Spinal cord (tissue), 10 donors: ENCODE measurements around the gene KCTD15. TPM values are rescaled to one million over a fixed set of nuclear protein-coding genes. Genes with fewer than 3 reads are reported as not detected.
A peak's percentile ranks its signal among the peaks of the same experiment; 100 is the strongest.

Source experiments
- DNase-seq, 6 donors: peaks; one replicate each; pipeline versions ENCODE4 v3.0.0 to v3.0.0-alpha.2; 2013 to 2015; ENCODE audit warnings: low spot score in 6 of 6, low read depth in 4 of 6
- H3K27ac ChIP-seq: one replicate; pipeline ENCODE4 v1.5.1; 2013; ENCODE audit warnings: low read depth, low read length, control low read depth
- H3K27me3 ChIP-seq: one replicate; pipeline ENCODE4 v1.6.1; 2013; ENCODE audit warnings: low read length; ENCODE audit not compliant: control insufficient read depth, insufficient read depth
- H3K36me3 ChIP-seq: one replicate; pipeline ENCODE4 v1.6.1; 2013; ENCODE audit warnings: low read length; ENCODE audit not compliant: control insufficient read depth, insufficient read depth
- H3K4me1 ChIP-seq: one replicate; pipeline ENCODE4 v1.6.1; 2013; ENCODE audit warnings: low read length; ENCODE audit not compliant: control insufficient read depth, insufficient read depth
- H3K4me3 ChIP-seq: one replicate; pipeline ENCODE4 v1.5.1; 2013; ENCODE audit warnings: low read depth, low read length, control low read depth
- H3K9me3 ChIP-seq: one replicate; pipeline ENCODE4 v1.6.1; 2013; ENCODE audit warnings: low read length; ENCODE audit not compliant: control insufficient read depth, insufficient read depth
- WGBS: methylation state at CpG from one replicate; pipeline ENCODE4 v1.1.5; 2013; ENCODE audit warnings: missing lambda C conversion rate; ENCODE audit not compliant: insufficient coverage; 5-methylcytosine and 5-hydroxymethylcytosine counted together
- polyA plus RNA-seq, 2 donors: library from polyadenylated mRNA; unstranded; fragments of 120-200 nt; gene quantifications; one replicate each; pipeline ENCODE4 v1.2.1, GENCODE V29; 2013; ENCODE audit not compliant: insufficient read length in 2 of 2
- total RNA-seq, 2 donors: library from RNA; depleted of rRNA in 1 of 2; stranded (reverse); fragments of 120-200 nt in 1 of 2; fragments of >200 nt in 1 of 2; gene quantifications; one replicate each; pipeline versions ENCODE4 v1.2.3 to v1.2.4, GENCODE V29; 2013 to 2014
- donor health status: healthy.

Gene KCTD15
- total and polyA plus RNA-seq, 4 donors = 45.9 to 95.1 (median 61.7) TPM

DNA sequence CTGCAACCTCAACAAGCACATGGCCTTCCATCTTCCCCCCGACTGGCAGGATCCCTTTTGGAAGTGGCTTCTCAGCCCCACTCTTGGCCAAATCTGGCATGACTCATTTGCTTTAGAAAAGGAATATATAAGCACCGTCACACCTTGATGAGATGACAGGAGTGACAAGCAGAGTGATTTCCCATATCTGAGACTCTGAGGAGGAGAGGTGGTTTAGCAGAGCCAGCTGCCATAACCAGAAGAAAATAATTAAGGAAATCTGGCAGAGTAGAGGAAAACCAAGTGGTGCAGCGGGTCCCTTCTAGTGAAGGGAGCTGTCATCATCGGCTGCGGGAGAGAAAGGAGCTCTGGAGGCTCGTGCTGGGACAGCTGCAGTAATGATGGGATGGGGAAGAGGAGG is 27.5 kb upstream of the KCTD15 start:
- Histone ChIP-seq H3K27me3 (no peaks in the 10 kb centered on the region), H3K27ac (no peak overlapping the region), H3K4me1 (peaks cover 13% of the 10 kb centered on the region), H3K36me3 (peaks cover 25% of the 10 kb centered on the region), H3K4me3 (no peak overlapping the region), H3K9me3 (no peaks in the 10 kb centered on the region)
- WGBS = 55% methylated on average over 5 of the region's 6 CpGs
- peak in 1 of 6 donors; percentile 32 for DNase-seq

DNA sequence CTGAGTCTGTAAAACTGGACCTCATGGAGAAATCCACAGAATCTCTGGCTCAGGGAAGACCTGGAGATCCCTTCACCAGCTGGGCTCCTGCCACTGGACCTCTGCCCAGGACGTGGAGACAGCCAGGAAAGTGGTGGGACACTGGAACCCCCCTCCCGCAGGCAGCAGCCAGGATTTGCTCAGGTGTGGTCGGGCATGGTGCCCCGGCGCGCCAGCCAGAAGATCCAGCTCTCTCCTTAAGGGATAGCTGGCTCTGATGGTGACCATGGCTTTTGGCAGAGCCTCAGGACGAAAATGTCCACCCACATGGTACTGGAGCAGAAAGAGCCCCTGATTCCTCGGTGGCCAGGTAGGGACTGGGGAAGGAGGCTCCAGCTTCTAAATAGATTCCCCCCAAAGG is 26.6 kb upstream of the KCTD15 start:
- Histone ChIP-seq H3K27me3 (no peaks in the 10 kb centered on the region), H3K4me1 (peaks cover 11% of the 10 kb centered on the region), H3K36me3 (peaks cover 25% of the 10 kb centered on the region), H3K27ac (no peak overlapping the region), H3K4me3 (no peak overlapping the region), H3K9me3 (no peaks in the 10 kb centered on the region)
- DNase-seq = no peak
- WGBS = 85% methylated on average over 6 of the region's 8 CpGs

DNA sequence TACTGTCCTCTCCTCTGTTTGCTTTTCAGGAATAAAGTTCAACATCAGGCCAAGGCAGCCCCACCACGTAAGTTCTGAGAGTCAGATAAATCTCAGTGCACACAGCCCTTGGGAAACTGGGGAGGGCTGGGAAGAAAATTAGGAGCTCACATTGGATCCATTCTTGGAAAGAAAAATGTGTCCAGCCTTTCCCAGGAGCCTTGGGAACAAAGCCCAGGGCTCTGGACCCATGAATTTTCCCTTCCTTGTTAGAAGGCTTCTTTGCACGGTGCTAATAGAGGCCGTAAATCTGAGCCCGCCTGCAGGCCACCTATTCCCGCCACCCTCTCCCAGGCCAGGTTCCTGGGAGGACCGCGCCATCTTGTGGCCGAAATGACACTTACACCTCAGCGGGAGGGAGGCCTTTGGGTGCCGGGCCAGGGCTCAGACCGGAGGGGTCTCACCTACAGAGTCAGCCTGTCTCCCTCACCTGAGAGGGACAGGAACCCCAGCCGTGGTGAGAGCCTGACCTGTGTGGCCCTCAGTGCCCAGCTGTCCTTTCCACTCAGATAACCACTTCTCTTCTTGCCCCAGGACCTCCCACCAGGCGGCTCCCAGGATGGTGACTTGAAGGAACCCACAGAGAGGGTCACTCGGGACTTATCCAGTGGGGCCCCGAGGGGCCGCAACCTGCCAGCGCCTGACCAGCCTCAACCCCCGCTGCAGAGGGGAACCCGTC is 25.1 kb upstream of the KCTD15 start:
- H3K27me3 ChIP-seq = no peaks in the 10 kb centered on the region
- DNase-seq = peak in 5 of 6 donors; percentile 57 to 95 (median 70)
- WGBS = 31% methylated on average over 19 of the region's 19 CpGs
- no peak overlapping the region for H3K4me3 ChIP-seq
- no peak overlapping the region for H3K27ac ChIP-seq
- peaks cover 11% of the 10 kb centered on the region for H3K4me1 ChIP-seq
- H3K36me3 ChIP-seq = peaks cover 22% of the 10 kb centered on the region
- H3K9me3 ChIP-seq = no peaks in the 10 kb centered on the region

DNA sequence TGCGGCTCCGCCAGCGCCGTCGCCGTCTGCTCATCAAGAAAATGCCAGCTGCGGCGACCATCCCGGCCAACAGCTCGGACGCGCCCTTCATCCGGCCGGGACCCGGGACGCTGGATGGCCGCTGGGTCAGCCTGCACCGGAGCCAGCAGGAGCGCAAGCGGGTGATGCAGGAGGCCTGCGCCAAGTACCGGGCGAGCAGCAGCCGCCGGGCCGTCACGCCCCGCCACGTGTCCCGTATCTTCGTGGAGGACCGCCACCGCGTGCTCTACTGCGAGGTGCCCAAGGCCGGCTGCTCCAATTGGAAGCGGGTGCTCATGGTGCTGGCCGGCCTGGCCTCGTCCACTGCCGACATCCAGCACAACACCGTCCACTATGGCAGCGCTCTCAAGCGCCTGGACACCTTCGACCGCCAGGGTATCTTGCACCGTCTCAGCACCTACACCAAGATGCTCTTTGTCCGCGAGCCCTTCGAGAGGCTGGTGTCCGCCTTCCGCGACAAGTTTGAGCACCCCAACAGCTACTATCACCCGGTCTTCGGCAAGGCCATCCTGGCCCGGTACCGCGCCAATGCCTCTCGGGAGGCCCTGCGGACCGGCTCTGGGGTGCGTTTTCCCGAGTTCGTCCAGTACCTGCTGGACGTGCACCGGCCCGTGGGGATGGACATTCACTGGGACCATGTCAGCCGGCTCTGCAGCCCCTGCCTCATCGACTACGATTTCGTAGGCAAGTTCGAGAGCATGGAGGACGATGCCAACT is 24.4 kb upstream of the KCTD15 start:
- H3K36me3 ChIP-seq = peaks cover 22% of the 10 kb centered on the region
- H3K4me1 ChIP-seq = peaks cover 11% of the 10 kb centered on the region
- H3K9me3 ChIP-seq = no peaks in the 10 kb centered on the region
- no peak for DNase-seq
- H3K4me3 ChIP-seq = no peak overlapping the region
- no peaks in the 10 kb centered on the region for H3K27me3 ChIP-seq
- 94% methylated on average over 72 of the region's 72 CpGs for WGBS
- no peak overlapping the region for H3K27ac ChIP-seq

DNA sequence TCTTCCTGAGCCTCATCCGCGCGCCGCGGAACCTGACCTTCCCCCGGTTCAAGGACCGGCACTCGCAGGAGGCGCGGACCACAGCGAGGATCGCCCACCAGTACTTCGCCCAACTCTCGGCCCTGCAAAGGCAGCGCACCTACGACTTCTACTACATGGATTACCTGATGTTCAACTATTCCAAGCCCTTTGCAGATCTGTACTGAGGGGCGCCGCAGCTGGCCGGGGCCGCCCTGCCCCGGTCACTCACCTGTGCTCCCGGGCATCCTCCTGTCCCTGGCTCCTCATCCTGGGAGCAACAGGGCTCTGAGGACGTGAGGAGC is 23.9 kb upstream of the KCTD15 start:
- H3K4me3 ChIP-seq = no peak overlapping the region
- H3K27ac ChIP-seq = no peak overlapping the region
- peaks cover 22% of the 10 kb centered on the region for H3K36me3 ChIP-seq
- WGBS = 94% methylated on average over 23 of the region's 23 CpGs
- H3K9me3 ChIP-seq = no peaks in the 10 kb centered on the region
- H3K27me3 ChIP-seq = no peaks in the 10 kb centered on the region
- DNase-seq = no peak
- H3K4me1 ChIP-seq = peaks cover 16% of the 10 kb centered on the region

DNA sequence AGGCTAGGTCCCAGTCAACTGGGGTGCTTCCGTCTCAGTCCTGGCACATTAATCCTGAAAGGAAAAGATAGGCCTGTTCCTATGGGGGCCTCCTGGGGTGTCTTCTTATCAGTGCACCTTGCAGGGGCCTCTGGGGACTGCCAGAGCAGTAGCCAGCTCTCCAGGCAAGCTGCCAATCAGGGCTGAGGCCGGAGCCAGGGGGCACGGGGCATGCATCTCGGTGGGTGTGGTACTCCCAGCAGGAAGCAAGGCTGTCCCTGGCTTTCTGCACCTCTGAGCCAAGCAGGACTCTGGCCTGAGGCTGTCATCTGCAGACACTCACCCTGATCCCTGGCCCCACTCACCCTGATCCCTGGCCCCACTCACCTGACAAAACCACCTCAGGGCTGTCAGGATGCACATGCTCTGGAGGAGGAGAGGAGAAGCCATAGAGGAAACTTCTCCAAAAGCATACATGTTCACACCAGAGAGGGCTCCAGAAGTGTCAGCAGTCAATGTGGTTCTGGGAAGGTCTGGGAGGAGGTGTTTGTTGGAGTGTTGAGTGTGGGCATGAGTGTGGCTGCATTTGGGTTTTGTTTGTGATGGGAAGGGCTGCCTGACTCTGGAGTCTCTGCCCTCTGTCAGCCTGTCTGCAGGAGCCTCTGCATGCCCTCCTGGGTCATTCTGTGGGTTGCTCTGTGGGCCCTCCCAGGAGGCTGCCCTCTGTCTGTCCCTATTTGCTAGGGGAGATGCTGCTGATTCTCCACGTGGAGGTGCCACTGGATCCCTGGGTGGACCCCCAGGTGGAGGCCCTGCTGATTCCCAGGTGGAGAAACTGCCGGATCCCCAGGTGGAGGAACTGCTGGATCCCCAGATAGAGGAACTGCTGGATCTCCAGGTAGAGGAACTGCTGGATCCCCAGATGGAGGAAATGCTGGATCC is 22.7 kb upstream of the KCTD15 start:
- peaks cover 26% of the 10 kb centered on the region for H3K4me1 ChIP-seq
- WGBS = 66% methylated on average over 6 of the region's 6 CpGs
- no peaks in the 10 kb centered on the region for H3K9me3 ChIP-seq
- H3K36me3 ChIP-seq = peaks cover 22% of the 10 kb centered on the region
- H3K27me3 ChIP-seq = no peaks in the 10 kb centered on the region
- H3K4me3 ChIP-seq = no peak overlapping the region
- no peak for DNase-seq
- no peak overlapping the region for H3K27ac ChIP-seq

DNA sequence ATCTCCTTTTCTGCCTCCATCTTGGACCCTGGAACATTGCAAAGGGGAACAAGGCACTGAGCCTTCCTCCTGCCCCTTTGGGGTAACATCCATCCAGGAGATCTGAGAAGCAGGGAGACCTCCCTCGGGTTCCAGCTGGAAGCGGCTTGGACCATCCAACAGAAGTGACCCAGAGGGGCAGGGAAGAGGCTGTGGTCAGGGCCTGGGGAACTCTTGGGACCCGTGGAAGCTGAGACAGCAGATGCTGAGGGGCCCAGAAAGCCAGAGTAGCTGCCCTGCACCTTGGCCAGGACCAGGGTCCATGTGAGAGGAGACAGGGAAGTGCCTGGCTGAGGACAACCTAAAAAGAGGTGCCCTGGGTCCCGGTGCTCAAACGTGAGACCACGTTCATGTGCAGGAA is 21.9 kb upstream of the KCTD15 start:
- 83% methylated on average over 6 of the region's 6 CpGs for WGBS
- H3K27me3 ChIP-seq = no peaks in the 10 kb centered on the region

DNA sequence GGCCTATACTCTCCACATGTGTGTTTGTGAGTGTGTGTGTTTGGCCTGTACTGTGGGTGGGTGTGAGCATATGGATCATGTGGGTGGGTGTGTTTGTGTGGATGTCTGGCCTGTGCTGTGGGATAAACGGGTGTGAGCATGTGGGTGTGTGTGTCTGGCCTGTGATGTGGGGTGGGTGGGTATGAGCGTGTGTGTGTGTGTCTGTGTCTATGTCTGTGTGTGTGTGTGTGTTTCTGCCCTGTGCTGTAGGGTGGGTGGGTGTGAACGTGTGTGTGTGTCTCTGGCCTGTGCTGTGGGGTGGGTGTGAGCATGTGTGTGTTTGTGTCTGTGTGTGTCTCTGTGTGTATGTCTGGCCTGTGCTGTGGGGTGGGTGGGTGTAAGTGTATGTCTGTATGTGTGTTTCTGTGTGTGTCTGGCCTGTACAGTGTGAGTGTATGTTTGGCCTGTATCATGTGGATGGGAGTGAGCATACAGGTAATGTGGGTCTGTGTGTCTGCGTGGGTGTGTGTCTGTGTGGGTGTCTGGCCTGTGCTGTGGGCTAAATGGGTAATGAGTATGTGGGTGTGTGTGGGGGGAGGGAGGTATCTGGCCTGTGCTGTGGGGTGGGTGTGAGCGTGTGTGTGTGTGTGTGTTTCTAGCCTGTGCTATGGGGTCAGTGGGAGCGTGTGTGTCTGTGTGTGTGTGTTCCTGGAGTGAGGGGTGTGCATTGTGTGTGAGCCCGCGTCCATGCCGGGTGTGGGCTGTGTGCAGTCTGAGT is 20.8 kb upstream of the KCTD15 start:
- 85% methylated on average over 9 of the region's 9 CpGs for WGBS
- H3K27ac ChIP-seq = no peak overlapping the region
- no peak for DNase-seq

More for the DNA sequence above, 21.9 kb upstream of the KCTD15 start:
- Histone ChIP-seq H3K4me3 (no peak overlapping the region), H3K36me3 (peaks cover 22% of the 10 kb centered on the region), H3K9me3 (no peaks in the 10 kb centered on the region), H3K4me1 (peaks cover 31% of the 10 kb centered on the region), H3K27ac (no peak overlapping the region)
- no peak for DNase-seq

DNA sequence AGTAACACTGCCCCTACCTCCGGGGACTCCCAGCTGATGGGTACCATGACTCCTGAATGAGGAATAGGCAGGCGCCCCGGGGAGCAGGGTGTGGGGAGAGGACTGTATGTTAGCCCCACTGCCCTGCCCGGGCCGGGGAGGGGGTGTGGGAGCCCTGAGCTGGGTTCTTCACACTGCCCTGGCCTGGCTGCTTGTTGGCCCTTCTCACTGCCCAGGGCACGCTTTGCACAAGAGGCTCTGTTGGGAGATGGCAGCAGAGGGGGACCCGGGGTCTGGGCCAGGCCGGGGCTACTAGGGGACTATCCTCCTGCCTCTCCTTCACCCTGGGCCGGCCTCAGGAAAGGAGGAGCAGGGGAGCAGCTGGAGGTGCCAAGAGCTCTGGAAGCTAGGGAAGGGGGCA is 19.3 kb upstream of the KCTD15 start:
- Histone ChIP-seq H3K27ac (no peak overlapping the region), H3K27me3 (no peaks in the 10 kb centered on the region), H3K36me3 (peaks cover 16% of the 10 kb centered on the region), H3K4me3 (no peak overlapping the region), H3K4me1 (peaks cover 34% of the 10 kb centered on the region), H3K9me3 (no peaks in the 10 kb centered on the region)
- WGBS = 91% methylated on average over 8 of the region's 9 CpGs
- DNase-seq = no peak

More for the DNA sequence above, 20.8 kb upstream of the KCTD15 start:
- no peaks in the 10 kb centered on the region for H3K27me3 ChIP-seq
- no peak overlapping the region for H3K4me3 ChIP-seq
- H3K36me3 ChIP-seq = peaks cover 22% of the 10 kb centered on the region
- H3K4me1 ChIP-seq = peaks cover 36% of the 10 kb centered on the region
- H3K9me3 ChIP-seq = no peaks in the 10 kb centered on the region
